SJCRH30 (cell line): ENCODE measurements around the gene KRTAP10-9. TPM values are rescaled to one million over a fixed set of nuclear protein-coding genes. Genes with fewer than 3 reads are reported as not detected.
"Not testable (repeated sequence)": the region's sequence is repeated elsewhere in the genome, so short reads cannot be mapped to it uniquely, and the experiment has no call there.

ENCODE experiments used
- DNase-seq, 2 experiments: peaks; one replicate each; pipeline ENCODE4 v3.0.0-alpha.2; 2015 to 2020
- H3K27ac ChIP-seq: fragments of 250-450 bp; sonication (Bioruptor Pico); 2 replicates; pipeline ENCODE4 v1.5.1; 2020; ENCODE audit warnings: mild to moderate bottlenecking, moderate library complexity
- H3K27me3 ChIP-seq: fragments of 250-450 bp; sonication (Bioruptor Pico); 2 replicates; pipeline ENCODE4 v1.5.1; 2020; ENCODE audit warnings: mild to moderate bottlenecking, moderate library complexity
- H3K36me3 ChIP-seq: fragments of 250-450 bp; sonication (Bioruptor Pico); 2 replicates; pipeline ENCODE4 v1.5.1; 2020; ENCODE audit warnings: mild to moderate bottlenecking, moderate library complexity
- H3K4me1 ChIP-seq: fragments of 250-450 bp; sonication (Bioruptor Pico); 2 replicates; pipeline ENCODE4 v1.5.1; 2020; ENCODE audit warnings: mild to moderate bottlenecking, moderate library complexity
- H3K4me3 ChIP-seq: fragments of 250-450 bp; sonication (Bioruptor Pico); 2 replicates; pipeline ENCODE4 v1.5.1; 2020; ENCODE audit warnings: mild to moderate bottlenecking, moderate library complexity
- H3K9me3 ChIP-seq: fragments of 250-450 bp; sonication (Bioruptor Pico); replicated peaks from 2 replicates; pipeline ENCODE4 v1.5.1; 2020; ENCODE audit warnings: mild to moderate bottlenecking, moderate library complexity
- total RNA-seq: library from RNA; depleted of rRNA; stranded (reverse); fragments of >200 nt; shearing (Covaris generic); gene quantifications from 2 replicates; pipeline ENCODE4 v1.2.3, GENCODE V29; 2014; rRNA removed

The KRTAP10-9 gene, protein sequence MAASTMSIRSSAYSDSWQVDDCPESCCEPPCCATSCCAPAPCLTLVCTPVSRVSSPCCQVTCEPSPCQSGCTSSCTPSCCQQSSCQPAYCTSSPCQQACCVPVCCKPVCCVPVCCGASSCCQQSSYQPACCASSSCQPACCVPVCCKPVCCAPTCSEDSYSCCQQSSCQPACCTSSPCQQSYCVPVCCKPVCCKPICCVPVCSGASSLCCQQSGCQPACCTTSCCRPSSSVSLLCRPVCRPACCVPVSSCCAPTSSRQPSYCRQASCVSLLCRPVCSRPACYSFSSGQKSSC
- total RNA-seq = not detected in 2 replicates

DNA sequence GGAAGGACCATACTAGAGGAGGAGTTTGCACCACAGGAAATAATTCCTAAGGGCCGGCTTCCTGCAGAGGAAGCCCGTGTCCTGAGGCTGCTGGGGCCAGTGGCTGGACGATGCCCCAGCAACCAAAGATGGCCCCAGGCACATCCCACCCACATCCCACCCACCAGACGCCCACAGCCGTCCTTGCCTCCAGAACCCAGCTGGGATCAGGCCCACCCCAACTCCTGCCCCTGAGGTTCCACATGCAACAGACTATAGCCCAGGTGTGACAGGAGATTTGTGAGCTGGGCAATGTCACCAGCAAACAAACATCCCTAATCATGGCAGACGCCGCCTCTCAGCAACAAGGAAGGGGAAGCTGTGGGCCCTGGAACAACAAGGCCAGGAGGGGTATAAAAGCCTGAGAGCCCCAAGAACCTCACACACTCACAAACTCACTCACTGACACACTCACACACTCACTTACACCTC lies at the start of gene KRTAP10-9:
Gene KRTAP10-9, plus strand, starts transcription at position 421 of the 471 bp plus-strand sequence. CDS start 79 bp downstream, outside the sequence.
- Histone ChIP-seq H3K4me1 (no peaks in the 10 kb centered on the region), H3K27me3 (no peaks in the 10 kb centered on the region), H3K4me3 (no peak within 1 kb of the TSS), H3K36me3 (no peaks in the 10 kb centered on the region), H3K9me3 (0 out of 2 replicates have a peak, but pooled peaks cover 3% of the 10 kb centered on the region), H3K27ac (no peak within 1 kb of the TSS)
- no peak for DNase-seq

- no peaks in the 10 kb centered on the region for H3K4me1 ChIP-seq
- H3K27ac ChIP-seq = no peak overlapping the region
- DNase-seq = no peak
- no peaks in the 10 kb centered on the region for H3K36me3 ChIP-seq
- no peak overlapping the region for H3K4me3 ChIP-seq
- H3K9me3 ChIP-seq = 0 out of 2 replicates have a peak, but pooled peaks cover 4% of the 10 kb centered on the region
- H3K27me3 ChIP-seq = no peaks in the 10 kb centered on the region
Measured at GRCh38 chr21:44578371-44579055, 48.4 kb upstream of the KRTAP10-9 start.

DNA sequence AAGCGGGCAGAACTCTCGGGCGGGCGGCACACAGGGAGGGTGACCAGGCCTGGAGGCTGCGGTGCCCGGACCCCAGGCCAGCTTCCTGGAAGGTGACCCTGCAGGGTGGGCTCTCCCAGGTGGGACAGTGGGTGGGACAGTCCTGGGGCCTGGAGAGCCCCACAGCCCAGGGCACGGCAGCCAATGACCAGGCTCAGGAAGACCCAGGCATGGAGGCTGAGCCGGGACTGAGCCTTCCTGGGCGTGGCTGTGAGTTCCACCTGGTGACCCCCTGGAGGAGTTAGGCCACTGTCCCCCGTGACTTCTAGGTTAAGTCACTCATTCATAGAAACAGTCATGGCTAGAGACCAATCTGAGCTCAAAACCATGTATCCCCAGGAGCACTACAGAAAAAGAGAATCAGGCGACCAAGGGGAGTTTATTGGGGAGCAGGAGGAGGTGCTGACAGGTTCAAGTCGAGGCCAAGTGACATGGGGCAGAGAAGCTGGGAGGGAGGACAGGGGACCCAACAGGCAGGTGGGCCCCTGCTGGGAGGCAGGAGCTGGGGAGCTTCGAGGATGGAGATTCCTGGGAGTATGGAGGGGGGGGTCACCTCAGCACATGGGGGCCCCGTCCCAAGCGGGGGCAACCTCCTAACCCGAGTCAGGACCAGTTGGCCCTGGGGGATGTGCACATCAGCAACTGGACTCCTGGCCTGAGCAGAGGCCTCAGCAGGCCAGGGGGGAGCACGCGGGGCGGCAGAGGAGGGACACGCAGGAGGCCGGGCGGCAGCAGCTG lies 47.6 kb upstream of the KRTAP10-9 start:
- Histone ChIP-seq H3K9me3 (0 out of 2 replicates have a peak, but pooled peaks cover 4% of the 10 kb centered on the region), H3K36me3 (no peaks in the 10 kb centered on the region), H3K27me3 (no peaks in the 10 kb centered on the region), H3K27ac (no peak overlapping the region), H3K4me3 (no peak overlapping the region), H3K4me1 (no peaks in the 10 kb centered on the region)
- no peak for DNase-seq

DNA sequence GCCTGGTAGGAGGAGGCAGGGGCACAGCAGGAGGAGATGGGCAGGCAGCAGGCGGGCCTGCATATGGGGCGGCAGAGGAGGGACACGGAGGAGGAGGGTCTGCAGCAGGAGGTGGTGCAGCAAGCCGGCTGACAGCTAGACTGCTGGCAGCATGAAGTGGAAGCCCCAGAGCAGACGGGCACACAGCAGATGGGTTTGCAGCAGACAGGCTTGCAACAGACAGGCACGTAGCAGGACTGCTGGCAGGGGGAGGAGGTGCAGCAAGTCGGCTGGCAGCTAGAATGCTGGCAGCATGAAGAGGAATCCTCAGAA lies 47.1 kb upstream of the KRTAP10-9 start:
- Histone ChIP-seq H3K27me3 (no peaks in the 10 kb centered on the region), H3K4me3 (no peak overlapping the region), H3K27ac (no peak overlapping the region), H3K36me3 (no peaks in the 10 kb centered on the region), H3K4me1 (no peaks in the 10 kb centered on the region), H3K9me3 (0 out of 2 replicates have a peak, but pooled peaks cover 4% of the 10 kb centered on the region)
- no peak for DNase-seq

- not testable (repeated sequence) for H3K4me3 ChIP-seq, H3K36me3 ChIP-seq, DNase-seq, H3K9me3 ChIP-seq, H3K27ac ChIP-seq, H3K27me3 ChIP-seq, H3K4me1 ChIP-seq
Measured at GRCh38 chr21:44580231-44580821, 46.6 kb upstream of the KRTAP10-9 start, which contains the start of gene KRTAP10-5. KRTAP10-5 (minus strand) TSS chr21:44580604; CDS start chr21:44580578, 26 bp downstream.

DNA sequence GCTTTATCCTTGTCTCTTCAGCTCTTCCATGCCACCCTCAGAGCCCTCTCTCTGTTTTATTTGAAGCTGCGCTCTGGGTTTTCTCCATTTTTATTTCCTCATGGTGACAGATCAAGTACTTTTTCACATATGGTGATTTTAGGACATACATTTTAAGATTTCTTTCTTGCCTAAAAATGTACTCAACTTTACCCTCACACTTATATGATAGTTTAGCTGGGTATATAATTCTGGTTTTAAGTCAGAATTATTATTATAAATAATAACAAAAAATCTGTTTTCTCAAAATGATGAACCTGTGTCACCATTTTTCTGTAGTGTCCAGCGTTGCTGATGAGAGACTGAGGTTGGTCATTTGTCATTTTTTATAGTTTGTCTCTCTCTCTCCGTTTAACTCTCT lies 45.7 kb upstream of the KRTAP10-9 start:
- no peaks in the 10 kb centered on the region for H3K27me3 ChIP-seq
- H3K4me1 ChIP-seq = no peaks in the 10 kb centered on the region
- H3K9me3 ChIP-seq = 0 out of 2 replicates have a peak, but pooled peaks cover 4% of the 10 kb centered on the region
- no peak overlapping the region for H3K27ac ChIP-seq
- no peak overlapping the region for H3K4me3 ChIP-seq
- no peaks in the 10 kb centered on the region for H3K36me3 ChIP-seq
- DNase-seq = no peak

GRCh38 chr21:44582055-44582454 lies 44.8 kb upstream of the KRTAP10-9 start:
- 0 out of 2 replicates have a peak, but pooled peaks cover 1% of the 10 kb centered on the region for H3K9me3 ChIP-seq
- H3K4me1 ChIP-seq = no peaks in the 10 kb centered on the region
- no peak overlapping the region for H3K4me3 ChIP-seq
- H3K27me3 ChIP-seq = no peaks in the 10 kb centered on the region
- no peak overlapping the region for H3K27ac ChIP-seq
- H3K36me3 ChIP-seq = no peaks in the 10 kb centered on the region
- DNase-seq = no peak

DNA sequence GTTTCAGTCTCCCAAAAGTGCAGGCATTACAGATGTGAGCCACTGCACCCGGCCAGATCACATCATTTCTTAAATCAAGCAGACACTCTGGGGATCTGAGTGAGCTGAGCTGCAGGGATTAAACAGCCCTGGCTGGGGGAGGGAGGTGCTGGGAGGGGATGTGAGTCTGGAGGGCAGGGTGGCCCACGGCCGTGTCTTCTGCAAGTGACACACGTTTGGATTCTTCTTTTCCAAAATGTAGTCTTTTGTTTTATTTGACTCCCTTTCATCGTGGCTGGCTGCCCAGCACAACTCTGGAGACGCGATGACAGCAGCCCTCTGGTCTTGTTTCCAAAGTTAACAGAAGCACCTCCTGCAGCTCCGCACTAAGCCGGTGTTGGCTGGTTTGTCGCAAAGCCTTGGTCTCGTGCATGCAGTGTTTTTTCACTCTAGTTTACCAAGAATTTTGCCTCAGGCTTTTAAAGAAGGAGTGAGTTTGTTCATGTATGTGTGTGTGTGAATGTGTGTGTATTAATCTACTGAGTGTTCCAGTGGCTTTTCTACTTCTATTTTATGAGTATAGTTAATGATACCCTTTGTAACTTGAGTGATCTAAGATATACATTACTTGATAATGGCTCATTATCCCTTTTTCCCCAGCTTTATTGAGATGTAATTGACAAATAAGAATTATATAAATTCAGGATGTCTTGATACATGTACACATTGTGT lies 43.6 kb upstream of the KRTAP10-9 start:
- H3K4me1 ChIP-seq = no peaks in the 10 kb centered on the region
- no peak overlapping the region for H3K4me3 ChIP-seq
- H3K36me3 ChIP-seq = no peaks in the 10 kb centered on the region
- no peak for DNase-seq
- no peaks in the 10 kb centered on the region for H3K9me3 ChIP-seq
- H3K27me3 ChIP-seq = no peaks in the 10 kb centered on the region
- H3K27ac ChIP-seq = no peak overlapping the region

GRCh38 chr21:44583800-44584147 lies 43.1 kb upstream of the KRTAP10-9 start:
- H3K36me3 ChIP-seq = no peaks in the 10 kb centered on the region
- no peaks in the 10 kb centered on the region for H3K27me3 ChIP-seq
- no peak overlapping the region for H3K27ac ChIP-seq
- no peak overlapping the region for H3K4me3 ChIP-seq
- no peaks in the 10 kb centered on the region for H3K9me3 ChIP-seq
- H3K4me1 ChIP-seq = no peaks in the 10 kb centered on the region
- no peak for DNase-seq

DNA sequence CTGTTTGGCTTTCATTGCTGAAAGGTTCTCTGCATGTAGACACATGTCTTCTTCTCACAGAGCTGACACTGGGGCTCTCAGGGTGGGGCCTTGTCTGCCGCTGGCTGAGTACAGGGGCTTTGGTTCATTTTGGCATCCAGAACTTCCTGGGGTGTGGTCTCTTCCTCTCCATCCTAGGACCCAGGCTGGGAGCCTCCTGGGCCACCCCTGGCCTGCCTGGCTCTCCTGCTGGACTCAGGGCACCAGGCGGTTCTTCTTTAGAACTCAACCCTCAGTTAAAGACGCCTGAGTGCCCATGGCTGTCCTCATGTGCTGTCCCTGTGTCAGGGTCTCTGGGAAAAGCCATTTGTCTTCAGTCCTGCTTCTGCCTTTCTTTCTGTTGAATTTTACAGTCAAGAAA lies 41.0 kb upstream of the KRTAP10-9 start:
- no peaks in the 10 kb centered on the region for H3K27me3 ChIP-seq
- H3K27ac ChIP-seq = no peak overlapping the region
- no peaks in the 10 kb centered on the region for H3K4me1 ChIP-seq
- no peaks in the 10 kb centered on the region for H3K9me3 ChIP-seq
- H3K4me3 ChIP-seq = no peak overlapping the region
- H3K36me3 ChIP-seq = no peaks in the 10 kb centered on the region
- no peak for DNase-seq

GRCh38 chr21:44589094-44589493 lies 37.8 kb upstream of the KRTAP10-9 start:
- H3K27me3 ChIP-seq = no peaks in the 10 kb centered on the region
- no peak overlapping the region for H3K27ac ChIP-seq
- H3K4me1 ChIP-seq = peaks cover 6% of the 10 kb centered on the region
- no peaks in the 10 kb centered on the region for H3K9me3 ChIP-seq
- DNase-seq = no peak
- no peaks in the 10 kb centered on the region for H3K36me3 ChIP-seq
- H3K4me3 ChIP-seq = no peak overlapping the region

GRCh38 chr21:44589586-44590305 lies 37.1 kb upstream of the KRTAP10-9 start:
- H3K4me1 ChIP-seq = peaks cover 6% of the 10 kb centered on the region
- H3K9me3 ChIP-seq = no peaks in the 10 kb centered on the region
- H3K27me3 ChIP-seq = no peaks in the 10 kb centered on the region
- no peak overlapping the region for H3K27ac ChIP-seq
- no peak overlapping the region for H3K4me3 ChIP-seq
- no peaks in the 10 kb centered on the region for H3K36me3 ChIP-seq
- DNase-seq = no peak

DNA sequence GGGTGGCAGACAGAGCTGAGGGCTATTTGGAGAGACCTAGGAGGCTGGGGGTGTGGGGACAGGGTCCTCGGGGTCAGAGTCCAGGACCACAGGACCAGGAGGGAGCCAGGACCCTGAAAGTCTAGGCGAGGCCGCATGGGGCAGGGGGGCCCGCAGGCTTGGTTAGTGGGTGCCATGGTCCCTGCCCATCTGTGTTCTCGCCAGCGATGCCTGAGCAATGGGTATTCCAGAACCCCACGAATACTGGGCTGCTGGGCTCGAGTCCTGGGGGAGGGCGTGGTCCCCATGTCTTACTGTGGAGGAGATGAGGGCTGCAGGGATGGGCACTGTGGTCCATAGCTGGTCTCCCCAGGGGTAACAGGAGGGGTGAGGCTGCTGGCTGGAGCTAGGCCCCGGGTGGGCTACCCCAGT lies 36.6 kb upstream of the KRTAP10-9 start:
- Histone ChIP-seq H3K4me1 (peaks cover 6% of the 10 kb centered on the region), H3K4me3 (no peak overlapping the region), H3K36me3 (no peaks in the 10 kb centered on the region), H3K27me3 (no peaks in the 10 kb centered on the region), H3K27ac (no peak overlapping the region), H3K9me3 (no peaks in the 10 kb centered on the region)
- no peak for DNase-seq
